ENCODE results near the gene THOC7. TPM values are rescaled to one million over a fixed set of nuclear protein-coding genes. Genes with fewer than 3 reads are reported as not detected.

THOC7 gene
- total RNA-seq, 1 donor from 2014 or later: 13.8 TPM

- no peak for DNase-seq (ENCODE audit: low spot score in 2 of 2)
- no peak overlapping the region for H3K4me3 ChIP-seq
- H3K4me1 ChIP-seq: no peaks in the 10 kb centered on the region
- H3K9me3 ChIP-seq: no peaks in the 10 kb centered on the region
- no peaks in the 10 kb centered on the region for H3K36me3 ChIP-seq
- H3K27ac ChIP-seq: no peak overlapping the region
- intact Hi-C loops (cut with DNase I): no loop called here
- H3K27me3 ChIP-seq: no peaks in the 10 kb centered on the region
- no peak for TF ChIP-seq CTCF (IDR thresholded peaks at IDR 0.05)
Measured at GRCh38 chr3:63791974-63792373, 71.6 kb downstream of the THOC7 start.

Other genes with a start within 250 kb of the THOC7 start
- not detected for gene SNTN, start 211.1 kb downstream of the THOC7 start, total RNA-seq
- not detected for gene C3orf49, start 44.5 kb downstream of the THOC7 start, total RNA-seq
- 13.2 TPM for gene ATXN7, start 62 bp upstream of the THOC7 start, total RNA-seq
- gene SCAANT1, start 48.6 kb upstream of the THOC7 start, total RNA-seq: not detected
- gene PSMD6, start 159.7 kb upstream of the THOC7 start, total RNA-seq: 49.2 TPM